Measurements from ENCODE around the gene ZNF500.

ZNF500 gene

GRCh38 chr16:4703906-4704305, 63.1 kb downstream of the ZNF500 start:
- in situ Hi-C loops (cut with HindIII; ENCODE audit: low pct_ligation_motif_present, low sequenced_read_pairs): no loop called here
- Histone ChIP-seq H3K27ac (no peak overlapping the region), H3K27me3 (replicated peaks) (no peaks in the 10 kb centered on the region), H3K4me3 (ENCODE audit: low read depth, low read length) (no peak overlapping the region), H3K36me3 (replicated peaks) (peaks cover 57% of the 10 kb centered on the region)
- TF ChIP-seq CTCF (IDR thresholded peaks at IDR 0.05; ENCODE audit: low read depth, low read length, missing control alignments): no peak
- no peak for DNase-seq

- in situ Hi-C loops (cut with HindIII; ENCODE audit: low pct_ligation_motif_present, low sequenced_read_pairs): no loop called here
- DNase-seq: no peak
- no peak overlapping the region for H3K4me3 ChIP-seq (ENCODE audit: low read depth, low read length)
- TF ChIP-seq CTCF (IDR thresholded peaks at IDR 0.05; ENCODE audit: low read depth, low read length, missing control alignments): no peak
- H3K27ac ChIP-seq: no peak overlapping the region
- H3K27me3 ChIP-seq (replicated peaks): no peaks in the 10 kb centered on the region
- peaks cover 62% of the 10 kb centered on the region for H3K36me3 ChIP-seq (replicated peaks)
These were observed 64.5 kb downstream of the ZNF500 start for GRCh38 chr16:4702466-4702808.

GRCh38 chr16:4701791-4702465, 65.0 kb downstream of the ZNF500 start:
- Histone ChIP-seq H3K4me3 (ENCODE audit: low read depth, low read length) (no peak overlapping the region), H3K27ac (no peak overlapping the region), H3K36me3 (replicated peaks) (peaks cover 63% of the 10 kb centered on the region), H3K27me3 (replicated peaks) (no peaks in the 10 kb centered on the region)
- in situ Hi-C loops (cut with HindIII; ENCODE audit: low pct_ligation_motif_present, low sequenced_read_pairs): no loop called here
- no peak for TF ChIP-seq CTCF (IDR thresholded peaks at IDR 0.05; ENCODE audit: low read depth, low read length, missing control alignments)
- DNase-seq: no peak

- no peak overlapping the region for H3K27ac ChIP-seq
- in situ Hi-C loops (cut with HindIII; ENCODE audit: low pct_ligation_motif_present, low sequenced_read_pairs): no loop called here
- DNase-seq: no peak
- H3K36me3 ChIP-seq (replicated peaks): peaks cover 63% of the 10 kb centered on the region
- H3K4me3 ChIP-seq (ENCODE audit: low read depth, low read length): no peak overlapping the region
- no peaks in the 10 kb centered on the region for H3K27me3 ChIP-seq (replicated peaks)
- TF ChIP-seq CTCF (IDR thresholded peaks at IDR 0.05; ENCODE audit: low read depth, low read length, missing control alignments): no peak
These were observed 65.8 kb downstream of the ZNF500 start for GRCh38 chr16:4700997-4701743.

GRCh38 chr16:4700380-4700996, 66.5 kb downstream of the ZNF500 start:
- H3K27ac ChIP-seq: no peak overlapping the region
- in situ Hi-C loops (cut with HindIII; ENCODE audit: low pct_ligation_motif_present, low sequenced_read_pairs): no loop called here
- H3K36me3 ChIP-seq (replicated peaks): peaks cover 70% of the 10 kb centered on the region
- H3K4me3 ChIP-seq (ENCODE audit: low read depth, low read length): no peak overlapping the region
- TF ChIP-seq CTCF (IDR thresholded peaks at IDR 0.05; ENCODE audit: low read depth, low read length, missing control alignments): no peak
- no peaks in the 10 kb centered on the region for H3K27me3 ChIP-seq (replicated peaks)
- no peak for DNase-seq

Data from brain microvascular endothelial cell (primary cell).